Lower leg skin (tissue), 3 donors: ENCODE data around the gene LRAT.

Experiments used
- CTCF ChIP-seq, 3 donors: fragments of 450-650 bp; IDR thresholded peaks; one replicate each; pipeline ENCODE4 v1.5.1; 2016; ENCODE audit warnings: antibody characterized with exemption in 3 of 3, mild to moderate bottlenecking in 3 of 3, moderate library complexity in 2 of 3
- POLR2A ChIP-seq, 2 donors: fragments of 450-650 bp; IDR thresholded peaks; one replicate each; pipeline ENCODE4 v1.6.1; 2016 to 2017; ENCODE audit warnings: antibody characterized with exemption in 2 of 2, mild to moderate bottlenecking in 1 of 2, moderate library complexity in 1 of 2

DNA sequence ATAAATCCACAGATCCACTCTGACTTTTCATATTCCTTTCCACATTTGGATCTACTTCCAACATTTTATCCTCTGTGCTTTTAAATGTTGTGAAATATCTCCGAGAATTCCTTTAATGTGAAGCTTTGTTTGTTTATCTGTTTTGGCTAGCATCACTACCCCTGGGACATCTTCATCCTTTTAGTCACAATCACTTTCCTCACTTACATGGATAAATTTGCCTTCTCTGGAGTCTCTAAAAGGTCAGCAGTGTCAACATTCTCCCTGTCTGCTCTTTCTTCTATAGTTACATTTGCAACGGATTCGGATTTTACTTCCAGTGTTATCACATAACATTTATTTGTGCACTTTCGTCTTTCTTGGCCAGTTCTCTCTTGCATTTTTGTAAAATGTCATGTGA lies 34.2 kb upstream of the LRAT start:
- TF ChIP-seq POLR2A (IDR thresholded peaks at IDR 0.05) (no peak), CTCF (IDR thresholded peaks at IDR 0.05) (no peak)
